Raji (cell line): ENCODE results near the gene CD81.

ENCODE experiments used
- POLR2A ChIP-seq: IDR thresholded peaks from 2 replicates; pipeline ENCODE4 v1.6.1; 2011; ENCODE audit warnings: low read depth, low read length, control low read depth; ENCODE audit not compliant: insufficient read depth

Gene CD81

GRCh38 chr11:2443406-2443805, 66.3 kb downstream of the CD81 start:
- TF ChIP-seq POLR2A, result no peak

- TF ChIP-seq POLR2A, result no peak
Observed at GRCh38 chr11:2443881-2444820, 67.0 kb downstream of the CD81 start, which contains the start of gene TRPM5. TSS of gene TRPM5 (minus strand) at chr11:2444514. CDS start at chr11:2423036, 21,478 bp downstream.

DNA sequence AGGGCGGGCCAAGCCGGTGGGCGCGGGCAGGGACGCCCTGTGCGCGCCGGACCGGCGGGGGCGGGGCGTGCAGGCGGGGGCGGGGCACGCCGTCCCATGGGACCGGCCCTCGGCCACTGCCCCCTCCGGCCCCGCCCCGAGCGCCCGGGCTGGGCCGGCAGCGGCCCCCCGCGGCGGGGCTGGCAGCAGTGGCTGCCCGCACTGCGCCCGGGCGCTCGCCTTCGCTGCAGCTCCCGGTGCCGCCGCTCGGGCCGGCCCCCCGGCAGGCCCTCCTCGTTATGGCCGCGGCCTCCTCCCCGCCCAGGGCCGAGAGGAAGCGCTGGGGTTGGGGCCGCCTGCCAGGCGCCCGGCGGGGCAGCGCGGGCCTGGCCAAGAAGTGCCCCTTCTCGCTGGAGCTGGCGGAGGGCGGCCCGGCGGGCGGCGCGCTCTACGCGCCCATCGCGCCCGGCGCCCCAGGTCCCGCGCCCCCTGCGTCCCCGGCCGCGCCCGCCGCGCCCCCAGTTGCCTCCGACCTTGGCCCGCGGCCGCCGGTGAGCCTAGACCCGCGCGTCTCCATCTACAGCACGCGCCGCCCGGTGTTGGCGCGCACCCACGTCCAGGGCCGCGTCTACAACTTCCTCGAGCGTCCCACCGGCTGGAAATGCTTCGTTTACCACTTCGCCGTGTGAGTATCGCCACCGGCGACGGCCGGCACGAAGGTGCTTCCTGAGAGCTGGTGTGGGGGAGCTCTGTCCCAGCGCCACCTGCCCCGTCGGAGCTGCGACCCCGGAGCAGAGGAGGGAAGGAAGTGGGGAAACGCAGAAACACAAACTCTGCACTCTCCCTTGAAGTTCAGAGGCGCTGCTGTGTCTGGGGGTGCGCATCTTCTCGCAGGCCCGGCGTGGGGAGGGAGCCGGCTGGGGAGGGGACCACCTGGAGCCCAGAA, 68.0 kb downstream of the CD81 start, which contains the start of gene KCNQ1:
KCNQ1 (plus strand) TSS at position 188 of the 925 bp plus-strand sequence; CDS start at position 279, 91 bp downstream.
- no peak for TF ChIP-seq POLR2A

- no peak for TF ChIP-seq POLR2A
Observed at GRCh38 chr11:2445746-2446551, 68.8 kb downstream of the CD81 start.

GRCh38 chr11:2446590-2447252, 69.6 kb downstream of the CD81 start:
- no peak for TF ChIP-seq POLR2A
